ENCODE measurements around the gene TYRP1. TPM values are rescaled to one million over a fixed set of nuclear protein-coding genes. Genes with fewer than 3 reads are reported as not detected.

Gene TYRP1
- 2.4 TPM for total RNA-seq

GRCh38 chr9:12693141-12693540 is at the start of gene TYRP1:
Gene TYRP1, plus strand, starts transcription at chr9:12693385. Its CDS starts 612 bp downstream, at chr9:12693997.

Other genes starting within 250 kb of the TYRP1 start
- gene LURAP1L, start 81.6 kb downstream of the TYRP1 start, total RNA-seq, result 32.5 TPM

All from metanephros (tissue), 1 donor.